ENCODE data around the gene MBNL1.

Gene MBNL1

DNA sequence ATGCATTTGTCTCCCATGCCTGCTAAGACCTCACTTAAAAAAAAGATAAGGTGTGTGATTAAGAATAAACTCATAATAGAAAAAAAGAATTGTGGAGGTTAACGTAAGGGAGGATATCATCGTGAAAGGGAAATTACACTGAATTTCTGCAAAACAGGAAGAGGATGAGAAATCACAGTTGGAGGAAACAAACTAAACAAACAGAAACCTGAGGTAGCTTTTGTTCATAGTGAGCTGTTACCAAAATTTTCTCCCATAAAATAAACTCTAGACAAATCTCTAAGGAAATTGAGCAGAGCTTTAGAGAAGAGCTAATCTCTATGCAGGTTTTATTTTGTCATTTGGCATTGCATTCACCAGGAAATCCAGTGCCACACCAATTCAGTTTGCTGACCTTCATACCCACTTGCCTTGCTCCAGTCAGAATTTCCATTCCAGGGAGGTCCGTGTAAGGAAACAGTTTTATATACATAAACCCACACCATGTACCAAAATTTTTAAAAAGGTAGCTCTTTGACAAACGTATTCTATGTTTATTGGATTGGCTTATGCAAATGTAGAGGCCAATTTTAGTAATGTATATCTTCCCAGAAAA lies 231.2 kb downstream of the MBNL1 start:
- DNase-seq, result no peak

DNA sequence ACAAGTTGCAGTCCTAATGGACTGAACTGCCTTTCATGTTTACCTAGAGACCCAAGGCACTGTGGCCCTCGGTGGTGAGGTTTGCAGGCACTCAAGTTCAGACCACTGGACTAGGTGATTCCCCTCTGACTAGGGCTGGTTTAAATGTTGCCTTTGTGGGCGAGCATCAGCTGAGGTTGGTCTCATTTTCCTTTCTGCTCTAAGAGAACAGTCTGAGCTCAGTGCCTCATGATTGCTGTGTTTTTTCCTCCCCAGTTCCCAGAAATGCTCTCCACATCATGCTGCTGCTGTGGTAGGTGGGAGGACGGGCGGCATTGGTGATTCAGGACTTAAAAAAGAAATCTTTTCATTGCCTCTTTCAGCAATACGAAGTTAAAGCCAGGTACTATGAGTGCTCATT lies 237.2 kb downstream of the MBNL1 start:
- DNase-seq, result no peak

DNA sequence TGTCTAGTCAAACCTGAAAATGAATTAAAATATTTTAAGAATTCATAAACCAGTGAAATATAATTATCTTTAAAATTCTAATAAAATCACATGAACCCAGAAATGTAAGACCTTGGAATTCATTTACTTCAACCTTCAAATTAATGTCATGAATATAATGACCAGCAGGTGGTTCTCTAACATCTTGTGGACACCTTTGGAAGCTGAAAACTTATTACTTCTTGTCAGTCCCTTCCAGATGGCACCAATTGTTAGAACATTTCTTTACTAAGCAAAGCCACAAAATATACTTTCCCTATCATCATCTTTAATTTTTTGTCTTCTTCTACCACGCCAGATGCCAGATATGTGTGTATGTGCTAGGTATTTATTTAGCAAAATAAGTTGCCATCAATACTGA lies 240.0 kb downstream of the MBNL1 start:
- no peak for DNase-seq

DNA sequence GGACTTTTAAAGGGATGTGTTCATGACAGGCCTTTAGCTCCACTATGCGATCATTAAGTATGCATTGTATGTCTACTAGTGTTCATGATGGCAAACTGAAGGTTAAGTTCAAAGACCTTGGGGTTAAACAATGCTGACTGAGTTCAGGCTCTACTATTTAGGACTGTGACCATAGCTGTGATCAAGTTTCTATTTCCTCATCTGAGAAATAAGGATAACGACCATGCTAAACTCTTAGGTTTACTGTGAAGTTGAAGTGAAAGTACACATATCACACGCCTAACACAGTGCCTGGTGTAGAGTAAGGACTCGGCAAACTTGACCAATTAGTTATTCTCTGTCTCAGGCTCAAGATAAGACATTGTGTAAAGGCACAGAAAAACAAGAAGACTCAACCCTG lies 243.2 kb downstream of the MBNL1 start:
- no peak for DNase-seq

DNA sequence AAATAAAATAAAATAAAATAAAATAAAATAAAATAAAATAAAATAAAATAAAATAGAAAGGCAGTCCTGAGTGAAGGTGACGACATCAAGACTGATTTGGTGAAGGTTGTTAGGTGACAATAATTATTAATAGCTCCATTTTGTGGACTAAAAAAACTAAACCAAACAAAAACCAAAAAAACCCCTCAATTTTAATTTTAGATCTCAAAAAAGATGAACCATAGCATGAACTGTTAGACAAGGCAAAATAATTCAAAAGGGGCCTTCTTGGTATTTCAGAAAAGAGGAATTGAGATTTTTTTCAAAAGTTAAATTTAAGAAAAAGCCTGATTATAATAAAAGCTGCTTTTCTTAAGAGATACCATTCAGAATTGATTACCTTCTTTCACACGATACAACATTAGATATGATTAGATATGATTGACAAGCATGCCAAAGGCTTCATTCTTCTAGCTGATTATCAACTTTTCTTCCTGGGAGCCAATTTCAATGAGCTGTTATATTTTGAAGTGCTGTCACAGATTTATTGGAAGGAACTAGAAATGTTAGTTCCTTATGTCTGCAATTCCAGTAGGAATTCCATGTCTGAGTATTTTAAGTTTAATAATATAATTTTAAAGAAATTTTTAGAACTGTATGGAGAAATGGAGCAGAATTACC lies 244.7 kb downstream of the MBNL1 start:
- no peak for DNase-seq
